Suprapubic skin (tissue), 2 donors: ENCODE measurements around the gene NT5C1A.

Source experiments
- EP300 ChIP-seq: sonication (generic); formaldehyde crosslinking; IDR thresholded peaks from one replicate; pipeline ENCODE4 v1.6.1; 2017; ENCODE audit warnings: antibody characterized with exemption
- POLR2A ChIP-seq, 2 donors: fragments of 450-650 bp; IDR thresholded peaks; one replicate each; pipeline ENCODE4 v1.6.1; 2017; ENCODE audit warnings: antibody characterized with exemption in 2 of 2, mild to moderate bottlenecking in 2 of 2, moderate library complexity in 2 of 2

- TF ChIP-seq EP300 (no peak), POLR2A (IDR thresholded peaks at IDR 0.05) (no peak)
These were observed 12.8 kb downstream of the NT5C1A start for GRCh38 chr1:39659110-39659509.
